GM19463 (cell line): Measurements from ENCODE around the gene NEK3.
"Not testable (repeated sequence)": the region's sequence is repeated elsewhere in the genome, so short reads cannot be mapped to it uniquely, and the experiment has no call there.

Experiments
- ATAC-seq: cut with Tn5 transposase; IDR thresholded peaks from one replicate; pipeline ENCODE4 v1.9.1; 2021; ENCODE audit warnings: mild to moderate bottlenecking, moderate library complexity; ENCODE audit not compliant: unreplicated experiment

Gene NEK3

DNA sequence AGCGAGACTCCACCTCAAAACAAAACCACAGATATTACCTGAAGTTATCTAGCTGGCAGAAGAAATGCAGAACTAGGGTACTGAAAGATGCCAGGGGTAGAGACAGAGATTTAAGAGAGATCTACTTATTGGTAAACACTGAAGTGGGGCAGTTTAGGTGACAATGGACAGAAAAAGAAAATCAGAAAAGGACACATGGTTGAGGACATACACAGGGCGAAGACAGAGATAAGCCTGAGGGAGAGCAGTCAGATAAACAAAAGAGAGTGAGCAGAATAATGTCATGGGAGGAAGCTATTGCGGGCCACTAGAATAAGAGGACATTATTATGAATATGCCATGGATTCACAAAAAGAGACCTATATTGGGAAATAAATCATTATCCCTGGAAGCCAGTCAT, 33.9 kb downstream of the NEK3 start:
- no peak for ATAC-seq

DNA sequence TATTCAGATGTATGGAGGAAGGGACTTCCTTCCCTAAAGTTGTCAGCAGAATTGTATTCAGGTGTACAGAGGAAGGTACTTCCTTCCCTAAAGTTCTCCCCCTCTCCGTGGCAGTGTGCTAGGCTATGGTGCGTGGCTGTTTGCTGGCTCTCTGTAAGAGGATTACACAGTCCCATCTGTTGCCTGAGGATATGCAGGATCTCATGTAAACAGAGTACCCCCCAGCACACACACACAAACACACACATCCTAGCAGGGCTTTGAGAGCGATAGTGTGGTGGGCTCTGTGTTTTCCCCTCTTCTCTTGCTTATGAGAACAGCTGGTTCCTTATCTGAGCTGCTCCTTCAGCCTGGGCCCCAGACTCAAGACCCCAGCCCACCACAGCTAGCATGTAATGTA, 40.8 kb downstream of the NEK3 start:
- no peak for ATAC-seq

DNA sequence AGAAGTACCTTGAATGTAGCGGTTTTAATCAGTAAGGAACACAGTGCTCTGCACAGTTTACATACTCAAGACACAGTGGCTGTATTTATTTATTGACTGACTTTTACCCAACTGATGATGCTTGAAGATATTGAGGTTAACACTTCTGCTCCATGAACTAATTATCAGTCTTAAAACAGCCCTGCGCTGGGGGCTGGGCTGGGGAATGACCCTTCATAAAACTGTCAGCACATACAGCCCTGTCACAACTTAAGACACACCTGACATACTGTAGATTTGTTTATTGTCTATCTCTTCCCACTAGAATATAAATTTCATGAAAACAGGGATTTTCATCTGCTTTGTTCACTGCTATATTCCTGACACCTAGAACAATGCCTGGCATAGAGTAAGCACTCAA, 41.3 kb downstream of the NEK3 start:
- no peak for ATAC-seq

DNA sequence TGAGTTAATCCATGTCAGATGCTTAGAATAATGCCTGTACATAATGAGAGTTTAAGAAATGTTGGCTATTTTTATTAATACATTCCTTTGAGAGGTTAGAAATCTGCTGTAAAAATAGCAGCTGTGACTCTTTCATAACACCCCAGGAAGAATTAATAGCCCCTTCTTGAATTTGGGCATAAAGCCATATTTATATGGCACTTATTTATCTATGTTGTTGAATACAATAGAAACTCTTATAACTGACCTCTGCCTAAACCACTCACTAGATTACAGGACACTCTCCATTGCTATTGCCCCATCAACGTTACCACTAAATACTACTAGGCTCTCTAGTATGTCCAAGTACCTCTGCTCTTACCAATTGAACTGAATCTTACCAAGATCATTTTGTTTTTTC, 46.8 kb downstream of the NEK3 start:
- ATAC-seq: no peak

DNA sequence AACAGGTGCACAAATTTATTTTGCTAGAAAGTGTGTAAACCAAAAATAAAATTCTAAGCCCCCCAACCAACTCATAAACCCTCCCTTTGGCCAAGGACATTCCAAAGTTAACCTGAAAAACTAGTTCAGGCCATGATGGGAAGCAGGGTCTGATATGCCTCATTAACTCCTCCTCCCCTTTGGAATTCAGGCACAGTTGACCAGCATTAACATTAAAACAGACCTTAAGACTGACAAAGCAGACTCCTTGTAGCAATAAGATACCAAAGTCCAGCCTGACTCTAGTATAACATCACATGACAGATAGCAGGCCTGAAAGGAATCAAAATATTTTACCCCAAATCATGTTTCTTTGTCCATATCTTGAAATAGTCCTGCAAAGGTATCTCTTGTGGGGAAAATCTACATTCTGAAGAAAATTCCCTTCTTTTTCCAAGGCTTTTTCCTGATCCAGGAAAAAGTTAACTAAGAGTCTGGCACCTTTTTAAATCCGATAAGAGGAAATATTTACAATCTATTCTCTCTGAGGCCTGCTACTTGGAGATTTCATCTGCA, 50.2 kb downstream of the NEK3 start:
- no peak for ATAC-seq

DNA sequence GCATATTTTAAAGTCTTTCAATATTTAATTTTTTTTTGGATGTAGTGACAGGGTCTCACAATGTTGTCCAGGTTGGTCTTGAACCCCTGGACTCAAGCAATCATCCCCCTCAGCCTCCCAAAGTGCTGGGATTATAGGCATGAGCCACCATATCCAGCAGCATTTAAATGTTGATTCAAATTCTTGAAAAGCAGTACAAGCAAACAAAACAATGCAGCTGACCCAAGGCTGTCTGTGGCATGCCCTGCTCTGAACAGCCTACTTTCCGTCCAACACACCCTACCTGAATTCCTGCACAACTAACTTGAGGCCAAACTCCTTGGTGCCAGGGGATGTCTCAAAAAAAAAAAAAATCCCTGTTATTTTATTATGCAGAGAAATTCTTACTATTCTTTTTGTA, 53.6 kb downstream of the NEK3 start:
- no peak for ATAC-seq

DNA sequence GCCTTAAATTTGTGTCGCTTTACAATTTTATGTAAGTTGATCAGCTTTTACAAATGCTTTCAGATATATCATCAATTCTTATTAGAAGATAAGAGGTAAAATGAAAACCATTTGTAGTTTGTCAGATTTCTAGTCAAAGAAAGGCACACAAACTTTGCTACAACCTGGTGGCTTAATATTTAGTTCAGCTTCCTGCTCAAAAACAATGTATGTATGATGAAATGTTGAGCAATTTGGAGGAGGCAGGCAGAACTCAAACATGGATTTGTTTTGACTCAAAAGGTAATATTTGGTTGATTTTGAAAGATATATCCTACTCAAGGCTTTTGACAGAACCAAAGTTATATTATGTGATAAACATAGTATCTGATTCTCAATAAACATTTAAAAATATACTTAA, 54.8 kb downstream of the NEK3 start:
- no peak for ATAC-seq

DNA sequence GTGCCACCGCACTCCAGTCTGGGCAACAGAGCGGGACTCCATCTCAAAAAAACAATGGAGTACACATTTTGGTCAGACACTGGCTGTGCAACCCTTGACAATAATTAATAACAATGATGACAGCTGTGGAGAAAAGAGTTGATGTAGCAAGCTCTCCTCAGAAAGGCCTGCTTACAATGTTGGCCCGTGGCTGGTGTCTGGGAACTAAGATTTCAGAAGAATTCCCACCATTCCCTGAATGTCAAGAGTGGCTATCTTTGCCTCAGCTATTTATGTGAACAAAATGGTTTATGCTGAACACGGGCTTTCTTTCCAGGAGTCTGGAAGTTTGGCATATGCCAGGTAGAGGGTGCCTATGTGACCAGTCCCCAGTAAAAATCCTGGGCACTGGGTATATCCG, 56.0 kb downstream of the NEK3 start:
- no peak for ATAC-seq

DNA sequence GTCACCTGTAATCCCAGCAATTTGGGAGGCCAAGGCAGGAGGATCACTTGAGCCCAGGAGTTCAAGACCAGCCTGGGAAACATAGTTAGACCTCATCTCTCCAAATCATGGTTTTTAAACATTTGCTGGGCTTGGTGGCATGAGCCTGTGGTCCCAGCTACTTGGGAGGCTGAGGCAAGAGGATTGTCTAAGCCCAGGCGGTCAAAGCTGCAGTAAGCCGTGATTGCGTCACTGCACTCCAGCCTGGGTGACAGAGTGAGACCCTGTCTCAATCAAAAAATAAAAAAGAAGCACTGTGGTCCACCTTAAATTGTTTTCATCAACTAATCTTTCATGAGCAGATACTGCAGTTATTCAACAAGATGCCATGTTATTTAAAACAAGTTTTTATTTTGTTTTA, 57.0 kb downstream of the NEK3 start:
- not testable (repeated sequence) for ATAC-seq

DNA sequence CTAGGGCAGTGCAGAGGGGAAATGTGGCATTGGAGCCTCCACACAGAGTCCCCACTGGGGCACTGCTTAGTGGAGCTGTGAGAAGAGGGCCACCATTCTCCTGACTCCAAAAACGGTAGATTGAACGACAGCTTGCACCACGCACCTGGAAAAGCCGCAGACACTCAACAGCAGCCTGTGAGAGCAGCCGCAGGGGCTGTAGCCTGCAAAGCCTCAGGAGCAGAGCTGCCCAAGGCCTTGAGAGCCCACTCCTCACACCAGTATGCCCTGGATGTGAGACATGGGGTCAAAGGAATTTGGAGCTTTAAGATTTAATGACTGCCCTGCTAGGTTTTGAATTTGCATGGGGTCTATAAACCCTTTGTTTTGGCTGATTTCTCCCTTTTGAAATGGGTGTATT, 62.2 kb downstream of the NEK3 start:
- ATAC-seq: no peak

DNA sequence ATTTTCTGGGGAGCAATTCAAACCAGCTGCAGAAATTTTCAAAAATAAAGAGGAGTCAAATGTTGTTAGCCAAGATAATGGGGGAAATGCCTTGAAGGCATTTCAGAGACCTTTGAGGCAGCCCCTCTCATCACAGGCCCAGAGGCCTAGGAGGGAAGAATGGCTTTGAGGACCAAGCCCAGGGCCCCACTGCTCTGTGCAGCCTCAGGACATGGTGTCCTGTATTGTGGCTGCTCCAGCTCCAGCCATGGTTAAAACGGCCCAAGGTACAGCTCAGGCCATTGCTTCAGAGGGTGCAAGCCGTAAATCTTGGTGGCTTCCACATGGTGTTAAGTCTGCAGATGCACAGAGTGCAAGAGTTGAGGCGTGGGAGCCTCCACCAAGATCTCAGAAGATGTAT, 62.6 kb downstream of the NEK3 start:
- no peak for ATAC-seq

DNA sequence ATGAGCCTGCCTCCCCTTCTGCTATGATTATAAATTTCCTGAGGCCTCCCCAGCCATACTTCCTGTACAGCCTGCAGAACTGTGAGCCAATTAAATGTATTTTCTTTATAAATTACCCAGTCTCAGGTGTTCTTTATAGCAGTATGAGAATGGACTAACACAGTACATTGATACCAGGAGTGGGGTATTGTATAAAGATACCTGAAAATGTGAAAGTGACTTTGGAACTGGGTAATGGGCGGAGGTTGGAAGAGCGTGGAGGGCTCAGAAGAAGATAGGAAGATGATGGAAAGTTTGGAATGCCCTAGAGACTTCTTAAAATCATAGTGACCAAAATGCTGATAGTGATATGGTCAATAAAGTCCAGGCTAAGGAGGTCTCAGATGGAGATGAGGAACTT, 63.3 kb downstream of the NEK3 start:
- no peak for ATAC-seq

DNA sequence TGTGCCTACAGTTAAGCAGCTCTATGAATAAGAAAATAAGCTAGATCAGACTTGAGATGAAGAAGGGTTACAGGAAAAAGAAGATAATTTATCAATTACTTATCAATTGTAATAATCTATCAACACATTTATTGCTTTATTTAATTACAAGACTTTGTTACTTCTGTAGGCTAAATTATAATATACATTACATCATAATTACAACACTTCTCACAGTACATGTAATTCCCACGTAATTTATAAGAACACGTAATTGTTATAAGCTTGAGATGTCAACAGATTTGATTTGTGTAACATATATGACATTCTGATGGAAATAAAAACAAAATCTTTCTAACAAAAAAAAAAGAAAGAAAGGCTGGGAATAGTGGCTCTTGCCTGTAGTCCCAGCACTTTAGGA, 67.3 kb downstream of the NEK3 start:
- ATAC-seq: no peak

DNA sequence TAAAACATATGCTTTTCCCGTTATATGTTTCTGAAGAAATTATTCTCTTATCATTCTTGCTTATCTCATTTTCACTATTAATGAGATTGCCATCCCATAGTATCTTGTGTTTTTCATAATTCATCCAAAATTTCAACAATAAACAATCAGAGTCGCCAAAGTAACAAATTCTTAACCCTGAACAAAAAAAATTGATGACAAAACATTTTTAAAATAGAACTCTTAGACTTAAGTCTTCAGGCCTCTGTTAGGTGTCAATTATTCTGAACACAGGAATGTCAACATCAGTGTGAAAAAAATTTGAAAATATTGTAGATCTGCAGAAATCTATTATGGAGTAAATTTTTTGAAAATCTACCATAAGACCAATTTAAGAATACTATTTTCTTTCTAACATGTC, 67.9 kb downstream of the NEK3 start:
- ATAC-seq: no peak

DNA sequence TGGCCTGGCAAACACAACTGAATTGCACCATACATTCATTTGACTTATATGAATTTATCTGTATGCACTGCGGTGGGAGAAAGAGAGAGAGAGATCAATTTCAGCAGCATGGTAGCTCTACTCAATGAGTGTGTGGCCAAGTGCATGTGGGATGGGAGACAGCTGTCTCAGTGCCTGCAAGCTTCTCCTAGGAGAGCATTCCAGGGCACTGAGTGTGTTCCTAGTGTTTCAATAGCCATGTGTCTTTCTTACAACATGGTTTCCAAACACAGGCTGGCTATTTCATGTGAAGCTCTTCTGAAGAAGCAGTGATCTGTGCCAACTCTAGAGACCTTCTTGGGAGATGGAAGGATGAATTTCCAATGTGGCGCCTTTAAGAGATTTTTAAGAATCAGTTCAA, 74.0 kb downstream of the NEK3 start:
- ATAC-seq: no peak

DNA sequence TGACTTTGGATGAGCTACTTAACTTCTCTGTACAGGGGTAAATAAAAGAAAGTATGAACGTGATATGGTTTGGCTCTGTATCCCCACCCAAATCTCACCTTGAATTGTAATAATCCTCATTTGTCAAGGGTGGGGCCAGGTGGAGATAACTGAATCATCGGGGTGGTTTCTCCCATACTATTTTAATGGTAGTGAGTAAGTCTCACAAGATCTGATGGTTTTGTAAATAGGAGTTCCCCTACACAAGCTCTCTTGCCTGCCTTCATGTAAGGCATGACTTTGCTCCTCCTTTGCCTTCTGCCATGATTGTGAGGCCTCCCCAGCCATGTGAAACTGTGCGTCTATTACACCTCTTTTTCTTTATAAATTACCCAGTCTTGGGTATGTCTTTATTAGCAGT, 74.4 kb downstream of the NEK3 start:
- ATAC-seq: not testable (repeated sequence)
